Occipital lobe (tissue), 2 donors: ENCODE data around the gene CYB5B. TPM values are rescaled to one million over a fixed set of nuclear protein-coding genes. Genes with fewer than 3 reads are reported as not detected.
A peak's percentile ranks its signal among the peaks of the same experiment; 100 is the strongest.

Experiments
- DNase-seq: peaks from one replicate; lab custom pipeline; 2025; lab: John Stamatoyannopoulos, UW
- total RNA-seq: library from RNA; depleted of rRNA; stranded (reverse); fragments of >200 nt; gene quantifications from one replicate; pipeline ENCODE4 v1.2.3, GENCODE V29; 2014

CYB5B gene
- total RNA-seq, 1 donor from 2014 or later: 45.4 TPM

DNA sequence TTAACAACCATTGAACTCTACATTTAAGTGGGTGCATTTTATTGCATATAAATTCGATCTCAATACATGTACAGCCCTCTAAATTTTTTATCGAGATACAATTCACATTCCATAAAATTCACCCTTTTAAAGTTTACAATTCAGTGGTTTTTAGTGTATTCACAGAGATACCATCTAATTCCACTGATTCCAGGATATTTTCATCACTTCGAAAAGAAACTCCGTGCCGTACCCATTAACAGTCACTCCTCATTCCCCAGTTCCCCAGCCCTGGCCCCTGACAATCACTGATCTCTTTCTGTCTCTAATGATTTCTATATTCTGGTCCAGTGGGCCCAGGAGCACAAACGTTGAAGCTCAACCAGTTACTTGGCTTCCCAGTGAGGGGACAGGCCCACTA, 61.4 kb downstream of the CYB5B start:
- DNase-seq: no peak

DNA sequence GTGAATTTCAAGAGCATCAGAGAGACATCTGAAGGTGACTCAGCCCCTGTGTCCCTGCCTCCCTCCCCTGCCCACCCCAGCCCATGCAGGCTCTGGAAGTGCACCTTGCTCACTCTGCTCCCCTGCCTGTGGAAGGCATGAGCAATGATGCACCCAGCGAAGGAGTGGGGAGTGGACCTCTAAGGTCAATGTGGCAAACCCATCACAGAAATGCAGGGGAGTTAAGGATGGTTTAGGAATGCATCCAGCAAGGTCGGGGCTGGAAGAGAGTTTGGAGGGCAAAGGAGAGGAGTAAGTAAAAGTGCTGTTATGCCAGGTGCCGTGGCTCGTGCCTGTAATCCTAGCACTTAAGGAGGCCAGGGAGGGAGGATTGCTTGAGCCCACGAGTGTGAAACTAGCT, 61.9 kb downstream of the CYB5B start:
- no peak for DNase-seq

DNA sequence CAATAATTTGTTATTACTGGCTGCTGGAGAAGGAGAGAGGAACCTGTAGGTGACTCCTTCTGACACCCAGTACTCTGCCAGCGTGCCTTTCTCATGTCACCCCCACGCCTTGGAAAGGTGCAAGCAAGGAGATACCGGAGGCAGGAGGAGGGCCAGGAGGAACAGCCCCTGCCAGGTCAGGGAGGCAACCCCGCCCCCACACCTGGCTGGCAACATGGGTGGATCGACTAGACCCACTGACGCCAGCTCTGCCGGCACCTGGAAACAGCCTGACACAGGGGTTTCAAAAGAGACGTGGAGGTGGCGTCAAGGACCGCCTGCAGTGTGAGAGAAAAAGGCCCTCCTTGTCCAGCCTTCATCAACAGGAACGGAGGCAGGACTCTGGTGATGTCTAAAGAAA, 62.3 kb downstream of the CYB5B start:
- DNase-seq: no peak

DNA sequence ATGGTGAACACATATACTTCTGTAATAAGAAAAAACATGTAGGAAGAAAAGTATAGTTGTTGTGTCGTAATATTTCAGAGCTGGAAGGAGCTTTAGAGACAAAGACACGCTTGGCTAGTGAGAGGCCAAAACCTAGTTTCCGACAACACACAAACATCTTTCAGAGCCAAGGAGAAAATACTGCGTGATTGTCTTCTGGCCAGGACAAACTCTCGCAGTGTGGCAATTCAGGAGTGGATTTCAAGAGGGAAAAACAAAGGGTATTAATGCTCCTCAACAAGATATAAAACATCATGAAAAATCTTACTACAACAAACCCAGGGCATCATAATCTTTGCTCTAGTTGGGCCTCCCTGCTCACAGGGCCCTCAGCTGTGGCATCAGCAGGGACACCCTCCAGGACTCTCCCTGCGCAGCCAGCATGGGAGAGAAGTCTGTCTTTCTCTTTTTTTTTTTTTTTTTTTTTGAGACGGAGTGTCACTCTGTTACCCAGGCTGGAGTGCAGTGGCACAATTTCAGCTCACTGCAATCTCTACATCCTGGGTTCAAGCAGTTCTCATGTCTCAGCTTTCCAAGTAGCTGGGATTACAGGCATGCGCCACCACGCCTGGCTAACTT, 66.4 kb downstream of the CYB5B start:
- no peak for DNase-seq

DNA sequence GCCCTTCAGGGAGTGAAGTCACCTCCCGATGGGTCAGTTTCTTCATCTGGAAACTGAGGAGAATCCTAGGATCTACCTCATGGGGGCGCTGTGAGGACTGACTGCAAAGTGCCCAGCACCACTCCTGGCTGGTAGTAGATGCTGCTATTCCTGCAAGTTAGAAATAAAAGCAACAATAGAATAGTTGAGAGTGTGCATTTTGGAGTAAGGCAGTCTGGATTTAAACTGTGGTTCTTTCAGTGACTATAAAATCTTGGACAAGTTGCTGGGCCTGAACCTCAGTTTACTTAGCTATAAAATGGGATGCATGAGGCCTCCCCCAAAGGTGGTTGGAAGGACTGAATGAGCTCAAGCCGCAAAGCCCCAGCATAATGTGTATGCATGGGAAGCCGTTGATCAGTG, 70.6 kb downstream of the CYB5B start:
- no peak for DNase-seq

DNA sequence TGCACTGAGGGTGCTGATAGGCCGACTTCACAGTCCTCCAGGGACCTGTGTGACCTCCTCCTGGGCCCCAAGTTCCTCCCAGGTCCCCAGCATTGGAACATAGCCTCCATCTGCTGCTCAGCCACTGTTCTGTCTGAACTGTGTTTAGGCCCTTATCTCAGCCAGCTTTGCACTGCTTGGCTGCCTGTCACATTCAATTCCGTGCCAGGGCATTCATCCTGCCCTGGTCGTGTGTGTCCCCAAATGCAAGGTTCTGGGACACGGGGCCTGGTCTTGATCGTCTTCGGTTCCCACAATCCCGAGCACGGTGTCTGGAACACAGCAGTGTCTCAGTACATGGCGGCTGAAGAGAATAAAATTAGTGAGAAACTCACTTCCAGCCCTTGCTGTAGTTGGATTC, 71.4 kb downstream of the CYB5B start:
- DNase-seq: no peak

- no peak for DNase-seq
Measured at GRCh38 chr16:69496376-69496775, 72.0 kb downstream of the CYB5B start.

DNA sequence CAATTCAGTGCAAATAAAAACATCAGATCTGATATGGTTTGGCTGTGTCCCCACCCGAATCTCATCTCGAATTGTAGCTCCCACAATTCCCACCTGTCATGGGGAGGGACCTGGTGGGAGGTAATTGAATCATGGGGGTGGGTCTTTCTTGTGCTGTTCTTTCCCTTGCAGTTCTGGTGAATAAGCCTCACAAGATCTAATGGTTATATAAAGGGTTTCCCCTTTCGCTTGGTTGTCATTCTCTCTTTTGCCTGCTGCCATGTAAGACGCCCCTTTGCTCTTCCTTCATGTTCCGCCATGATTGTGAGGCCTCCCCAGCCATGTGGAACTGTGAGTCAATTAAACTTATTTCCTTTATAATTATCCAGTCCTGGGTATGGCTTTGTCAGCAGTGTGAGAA, 72.5 kb downstream of the CYB5B start:
- DNase-seq: no peak

GRCh38 chr16:69497876-69498596, 73.6 kb downstream of the CYB5B start:
- DNase-seq: peak; percentile 27

GRCh38 chr16:69498926-69499325, 74.5 kb downstream of the CYB5B start:
- no peak for DNase-seq

- DNase-seq: no peak
Measured at GRCh38 chr16:69499541-69500230, 75.3 kb downstream of the CYB5B start.

DNA sequence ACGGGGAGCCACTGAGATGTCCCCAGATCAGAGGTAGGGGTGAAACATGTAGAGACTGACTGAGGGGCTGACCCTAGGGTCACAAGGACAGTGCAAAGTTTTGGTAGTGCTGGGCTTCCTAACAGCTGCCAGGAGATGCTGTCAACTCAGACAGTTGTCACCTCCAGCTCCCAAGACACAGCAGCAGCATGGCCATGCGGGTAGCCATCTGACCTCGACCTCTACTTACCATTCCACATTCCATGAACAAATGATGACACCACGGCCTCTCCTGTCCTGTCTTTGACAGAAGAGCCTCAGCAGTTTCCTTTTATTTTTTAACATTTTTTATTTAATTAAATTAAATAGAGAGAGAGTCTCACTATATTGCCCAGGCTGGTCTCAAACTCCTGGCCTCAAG, 76.1 kb downstream of the CYB5B start:
- DNase-seq: no peak

DNA sequence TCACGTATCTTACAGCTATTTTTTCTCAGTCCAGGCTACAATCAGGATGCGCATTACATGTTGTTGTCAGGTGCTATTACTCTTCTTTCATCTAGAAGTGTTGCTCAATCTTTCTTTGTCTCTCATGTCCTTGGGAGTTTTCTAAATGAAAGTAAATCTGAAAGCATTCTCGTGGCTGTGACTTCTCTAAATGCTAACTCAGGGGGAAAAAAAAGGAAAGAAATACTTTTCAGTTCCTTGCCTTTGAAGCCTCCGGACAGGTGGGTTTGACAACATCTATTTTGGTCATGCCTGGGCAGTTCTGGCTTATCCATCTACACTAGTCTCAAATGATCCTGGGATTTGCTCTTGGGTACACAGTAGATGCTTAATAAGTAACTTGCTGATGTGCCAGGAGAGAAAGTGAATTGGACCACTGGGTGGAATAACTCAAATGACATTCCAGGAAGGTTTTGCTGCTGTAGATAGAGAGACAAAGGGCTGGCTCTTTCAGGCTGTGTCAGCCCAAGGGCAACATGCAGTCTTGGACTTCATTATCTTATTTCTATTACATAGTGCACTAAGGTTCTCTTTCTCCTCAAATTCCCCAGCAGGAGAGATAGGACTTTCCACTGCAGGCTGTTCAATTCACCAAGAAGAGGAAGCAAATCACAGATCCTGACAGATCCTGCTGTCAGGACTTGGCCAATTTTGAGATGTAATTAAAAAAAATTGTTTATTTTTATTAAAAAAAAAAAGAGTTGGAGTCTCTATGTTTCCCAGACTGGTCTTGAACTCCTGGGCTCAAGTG, 77.7 kb downstream of the CYB5B start:
- no peak for DNase-seq

GRCh38 chr16:69503244-69503643, 78.8 kb downstream of the CYB5B start:
- no peak for DNase-seq

GRCh38 chr16:69508033-69508755, 83.8 kb downstream of the CYB5B start:
- no peak for DNase-seq

DNA sequence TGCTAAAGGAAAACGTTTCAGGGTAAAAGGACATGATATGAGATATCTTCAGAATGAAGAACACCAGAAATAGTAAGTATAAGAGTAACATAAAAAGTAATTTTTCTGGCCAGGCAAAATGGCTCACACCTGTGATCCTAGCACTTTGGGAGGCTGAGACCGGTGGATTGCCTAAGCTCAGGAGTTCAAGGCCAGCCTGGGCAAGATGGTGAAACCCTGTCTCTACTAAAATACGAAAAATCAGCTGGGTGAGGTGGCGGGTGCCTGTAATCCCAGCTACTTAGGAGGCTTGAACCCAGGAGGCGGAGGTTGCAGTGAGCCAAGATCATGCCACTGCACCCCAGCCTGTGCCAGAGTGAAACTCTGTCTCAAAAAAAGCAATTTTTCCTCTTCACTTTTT, 84.7 kb downstream of the CYB5B start:
- DNase-seq: no peak

GRCh38 chr16:69511651-69512050, 87.2 kb downstream of the CYB5B start:
- DNase-seq: no peak

DNA sequence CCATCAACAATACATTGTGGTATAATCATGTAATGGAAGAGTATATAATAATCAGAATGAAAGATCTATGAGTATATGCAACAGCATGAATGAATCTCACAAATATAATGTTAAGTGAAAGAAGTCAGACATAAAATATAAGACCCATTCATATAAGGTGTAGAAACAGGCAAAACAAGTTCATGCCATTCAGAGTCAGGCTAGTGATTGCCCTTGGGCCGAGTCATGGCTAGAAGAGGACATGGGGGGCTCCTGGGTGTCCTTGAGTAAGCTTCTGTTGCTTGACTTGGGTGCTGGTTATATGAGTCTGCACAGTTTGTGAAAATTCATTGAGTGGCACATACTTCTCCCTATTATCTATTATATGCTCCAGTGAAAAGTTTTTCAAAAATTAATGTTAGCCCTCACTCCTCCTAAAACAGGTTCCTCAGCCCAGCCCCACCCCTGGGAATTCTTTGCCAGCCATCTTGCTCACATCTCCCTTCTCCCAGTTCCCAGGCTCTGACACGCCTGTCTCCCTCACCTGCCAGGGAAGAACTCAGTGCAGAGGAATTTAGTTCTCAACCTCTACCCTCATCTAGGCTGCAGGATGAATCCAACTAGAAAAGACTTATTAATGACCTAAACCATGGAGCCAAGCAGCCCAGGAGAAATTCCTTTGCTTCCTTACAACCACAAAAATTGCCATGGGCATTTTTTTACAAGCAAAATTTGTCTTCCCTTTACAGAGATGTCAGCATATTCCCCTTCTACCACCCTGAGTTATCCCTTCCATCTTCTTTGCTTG, 89.0 kb downstream of the CYB5B start:
- DNase-seq: no peak

- no peak for DNase-seq
Measured at GRCh38 chr16:69514356-69514755, 89.9 kb downstream of the CYB5B start.
